Measurements from ENCODE around the gene USP20. TPM values are rescaled to one million over a fixed set of nuclear protein-coding genes. Genes with fewer than 3 reads are reported as not detected.

USP20 gene
- total and polyA plus RNA-seq, 4 donors = 8.2 to 19.8 (median 10.3) TPM

GRCh38 chr9:129887334-129888292 is 52.4 kb downstream of the USP20 start:
- TF ChIP-seq REST (IDR thresholded peaks at IDR 0.05) = no peak
- no peak for TF ChIP-seq SP1 (IDR thresholded peaks at IDR 0.05)
- no peak for TF ChIP-seq GABPA (IDR thresholded peaks at IDR 0.05 in 1 of 2, conservative IDR thresholded peaks at IDR 0.05 in 1 of 2)
- no peak for TF ChIP-seq RXRA (IDR thresholded peaks at IDR 0.05)
- no peak for TF ChIP-seq RAD21 (IDR thresholded peaks at IDR 0.05)
- TF ChIP-seq MAX (IDR thresholded peaks at IDR 0.05) = no peak
- no peak for TF ChIP-seq CTCF (IDR thresholded peaks at IDR 0.05; ENCODE audit: low read depth, low read length, missing input control)
- TF ChIP-seq ATF3 (IDR thresholded peaks at IDR 0.05) = no peak
- no peak for TF ChIP-seq FOXA2 (IDR thresholded peaks at IDR 0.05)
- TF ChIP-seq TAF1 (conservative IDR thresholded peaks at IDR 0.05) = no peak
- TF ChIP-seq NR2F2 (IDR thresholded peaks at IDR 0.05) = no peak
- H3K4me3 ChIP-seq (ENCODE audit: low read depth in 1 of 3, low read length in 3 of 3) = no peak overlapping the region
- peak overlapping the region in 1 of 2 donors; percentile 58 for H3K9ac ChIP-seq (ENCODE audit: low read depth in 1 of 2, low read length in 2 of 2)
- no peaks in the 10 kb centered on the region for H3K27me3 ChIP-seq (ENCODE audit: control insufficient read depth in 4 of 4, insufficient read depth in 4 of 4, low read length in 3 of 4)
- WGBS = 74% methylated on average over 27 of the region's 27 CpGs
- H3K9me3 ChIP-seq (ENCODE audit: control insufficient read depth in 4 of 4, low read length in 3 of 4) = no peaks in the 10 kb centered on the region
- no peak for DNase-seq (ENCODE audit: low spot score)
- peaks cover 0 to 6% (median 1%) of the 10 kb centered on the region in 4 donors for H3K36me3 ChIP-seq (ENCODE audit: control insufficient read depth in 4 of 4, insufficient read depth in 3 of 4, low read depth in 1 of 4, low read length in 3 of 4)
- peaks cover 5 to 34% (median 21%) of the 10 kb centered on the region in 4 donors for H3K4me1 ChIP-seq (ENCODE audit: control insufficient read depth in 4 of 4, insufficient read depth in 4 of 4, low read length in 3 of 4)
- H3K27ac ChIP-seq (ENCODE audit: low read depth in 1 of 2, low read length in 2 of 2) = peak overlapping the region; percentile 42 to 79

- no peak overlapping the region for H3K9ac ChIP-seq (ENCODE audit: low read depth in 1 of 2, low read length in 2 of 2)
- no peak overlapping the region for H3K4me3 ChIP-seq (ENCODE audit: low read depth in 1 of 3, low read length in 3 of 3)
Measured at GRCh38 chr9:129888293-129889121, 53.2 kb downstream of the USP20 start.

More at GRCh38 chr9:129888293-129889121, 53.2 kb downstream of the USP20 start:
- peaks cover 5 to 34% (median 21%) of the 10 kb centered on the region in 4 donors for H3K4me1 ChIP-seq (ENCODE audit: control insufficient read depth in 4 of 4, insufficient read depth in 4 of 4, low read length in 3 of 4)
- no peak for TF ChIP-seq FOXA2 (IDR thresholded peaks at IDR 0.05)
- peak; percentile 27 for TF ChIP-seq SP1 (IDR thresholded peaks at IDR 0.05)
- no peaks in the 10 kb centered on the region for H3K27me3 ChIP-seq (ENCODE audit: control insufficient read depth in 4 of 4, insufficient read depth in 4 of 4, low read length in 3 of 4)
- no peak for DNase-seq (ENCODE audit: low spot score)
- H3K27ac ChIP-seq (ENCODE audit: low read depth in 1 of 2, low read length in 2 of 2) = peak overlapping the region; percentile 42 to 79
- H3K36me3 ChIP-seq (ENCODE audit: control insufficient read depth in 4 of 4, insufficient read depth in 3 of 4, low read depth in 1 of 4, low read length in 3 of 4) = peaks cover 0 to 6% (median 1%) of the 10 kb centered on the region in 4 donors
- WGBS = 76% methylated on average over 29 of the region's 29 CpGs
- H3K9me3 ChIP-seq (ENCODE audit: control insufficient read depth in 4 of 4, low read length in 3 of 4) = no peaks in the 10 kb centered on the region
